PC-3 (cell line): Measurements from ENCODE around the gene ALOXE3.

Source experiments
- CTCF ChIP-seq: fragments of 300-600 bp; sonication (generic); conservative IDR thresholded peaks from 2 replicates; pipeline ENCODE4 v1.5.1; 2017; ENCODE audit warnings: antibody characterized with exemption, low read depth, mild to moderate bottlenecking, low read length
- EZH2 ChIP-seq: fragments of 300-600 bp; sonication (generic); IDR thresholded peaks from one replicate; pipeline ENCODE4 v1.6.1; 2017; ENCODE audit warnings: antibody characterized with exemption, mild to moderate bottlenecking, low read length; ENCODE audit not compliant: unreplicated experiment
- EZH2phosphoT487 ChIP-seq: fragments of 300-600 bp; sonication (generic); IDR thresholded peaks from 2 replicates; pipeline ENCODE4 v1.6.1; 2018; ENCODE audit warnings: mild to moderate bottlenecking, antibody characterized with exemption, low read length, borderline replicate concordance

DNA sequence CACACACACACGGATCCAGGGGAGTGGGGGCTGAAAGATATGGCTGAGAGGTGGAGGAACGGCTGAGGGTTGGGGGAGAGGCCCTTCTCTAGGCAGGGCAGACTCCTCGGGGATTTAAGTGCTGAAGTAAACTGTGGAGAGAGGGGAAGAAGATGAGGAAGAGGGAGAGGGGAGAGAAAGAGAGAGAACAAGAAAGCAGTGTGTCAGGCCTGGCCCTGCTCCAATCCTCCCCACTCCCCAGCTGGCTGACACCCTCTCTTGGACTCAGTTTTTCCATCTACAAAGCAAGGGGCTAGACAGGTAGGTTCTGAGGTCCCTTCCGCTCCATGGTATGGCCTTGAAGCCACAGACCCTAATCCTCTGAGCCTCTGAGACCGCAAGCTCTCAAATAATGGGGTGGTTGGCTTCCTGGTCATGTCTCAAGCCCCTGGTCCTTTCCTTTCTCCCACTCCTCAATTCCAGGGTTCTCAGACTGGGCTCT is 42.5 kb upstream of the ALOXE3 start:
- TF ChIP-seq EZH2 (no peak), CTCF (no peak), EZH2phosphoT487 (no peak)
